Mucosa of stomach (tissue), 1 donor: Measurements from ENCODE around the gene GDPD5.

Source experiments
- H3K27me3 ChIP-seq: one replicate; pipeline ENCODE4 v1.7.0; 2013; ENCODE audit warnings: mild to moderate bottlenecking, low read length; ENCODE audit not compliant: control insufficient read depth, insufficient read depth
- H3K36me3 ChIP-seq: one replicate; pipeline ENCODE4 v1.7.0; 2013; ENCODE audit warnings: low read length; ENCODE audit not compliant: control insufficient read depth, insufficient read depth
- H3K4me1 ChIP-seq: one replicate; pipeline ENCODE4 v1.7.0; 2013; ENCODE audit warnings: mild to moderate bottlenecking, low read length; ENCODE audit not compliant: control insufficient read depth, insufficient read depth
- H3K4me3 ChIP-seq: one replicate; pipeline ENCODE4 v1.7.0; 2013; ENCODE audit warnings: low read length
- H3K9ac ChIP-seq: one replicate; pipeline ENCODE4 v1.7.0; 2013; ENCODE audit warnings: mild to moderate bottlenecking, low read length, moderate library complexity
- H3K9me3 ChIP-seq: one replicate; pipeline ENCODE4 v1.7.0; 2013; ENCODE audit warnings: mild to moderate bottlenecking, low read length, moderate library complexity; ENCODE audit not compliant: control insufficient read depth
- donor health status: Pancreatic carcinoma.

The GDPD5 gene

GRCh38 chr11:75474878-75475766 lies 50.6 kb downstream of the GDPD5 start:
- Histone ChIP-seq H3K9ac (peak overlapping the region; percentile 29), H3K9me3 (no peaks in the 10 kb centered on the region), H3K27me3 (no peaks in the 10 kb centered on the region), H3K36me3 (no peaks in the 10 kb centered on the region), H3K4me3 (no peak overlapping the region), H3K4me1 (peaks cover 18% of the 10 kb centered on the region)

GRCh38 chr11:75474240-75474639 lies 51.5 kb downstream of the GDPD5 start:
- Histone ChIP-seq H3K9me3 (no peaks in the 10 kb centered on the region), H3K4me3 (no peak overlapping the region), H3K36me3 (no peaks in the 10 kb centered on the region), H3K4me1 (peaks cover 18% of the 10 kb centered on the region), H3K27me3 (no peaks in the 10 kb centered on the region), H3K9ac (no peak overlapping the region)

GRCh38 chr11:75473684-75474083 lies 52.1 kb downstream of the GDPD5 start:
- H3K9me3 ChIP-seq: no peaks in the 10 kb centered on the region
- no peak overlapping the region for H3K4me3 ChIP-seq
- no peaks in the 10 kb centered on the region for H3K36me3 ChIP-seq
- peaks cover 18% of the 10 kb centered on the region for H3K4me1 ChIP-seq
- no peak overlapping the region for H3K9ac ChIP-seq
- H3K27me3 ChIP-seq: no peaks in the 10 kb centered on the region

- H3K27me3 ChIP-seq: no peaks in the 10 kb centered on the region
Observed at GRCh38 chr11:75472081-75472732, 53.5 kb downstream of the GDPD5 start.

GRCh38 chr11:75471176-75471973 lies 54.4 kb downstream of the GDPD5 start:
- no peaks in the 10 kb centered on the region for H3K36me3 ChIP-seq
- H3K4me1 ChIP-seq: peaks cover 18% of the 10 kb centered on the region
- H3K27me3 ChIP-seq: no peaks in the 10 kb centered on the region
- no peaks in the 10 kb centered on the region for H3K9me3 ChIP-seq
- H3K9ac ChIP-seq: no peak overlapping the region
- no peak overlapping the region for H3K4me3 ChIP-seq

More at GRCh38 chr11:75472081-75472732, 53.5 kb downstream of the GDPD5 start:
- Histone ChIP-seq H3K4me1 (peaks cover 18% of the 10 kb centered on the region), H3K36me3 (no peaks in the 10 kb centered on the region), H3K9me3 (no peaks in the 10 kb centered on the region), H3K9ac (no peak overlapping the region), H3K4me3 (no peak overlapping the region)

- H3K4me1 ChIP-seq: peaks cover 14% of the 10 kb centered on the region
- no peak overlapping the region for H3K4me3 ChIP-seq
- no peaks in the 10 kb centered on the region for H3K9me3 ChIP-seq
- H3K27me3 ChIP-seq: no peaks in the 10 kb centered on the region
- H3K36me3 ChIP-seq: no peaks in the 10 kb centered on the region
- H3K9ac ChIP-seq: no peak overlapping the region
Observed at GRCh38 chr11:75470476-75471080, 55.2 kb downstream of the GDPD5 start.

- Histone ChIP-seq H3K4me1 (peaks cover 9% of the 10 kb centered on the region), H3K36me3 (no peaks in the 10 kb centered on the region), H3K9ac (no peak overlapping the region), H3K27me3 (no peaks in the 10 kb centered on the region), H3K4me3 (no peak overlapping the region), H3K9me3 (no peaks in the 10 kb centered on the region)
Observed at GRCh38 chr11:75469785-75470405, 55.8 kb downstream of the GDPD5 start.

- no peaks in the 10 kb centered on the region for H3K9me3 ChIP-seq
- no peaks in the 10 kb centered on the region for H3K36me3 ChIP-seq
- H3K27me3 ChIP-seq: no peaks in the 10 kb centered on the region
- no peaks in the 10 kb centered on the region for H3K4me1 ChIP-seq
- H3K4me3 ChIP-seq: no peak overlapping the region
- no peak overlapping the region for H3K9ac ChIP-seq
Observed at GRCh38 chr11:75468534-75469340, 57.0 kb downstream of the GDPD5 start.

- no peak overlapping the region for H3K9ac ChIP-seq
- no peaks in the 10 kb centered on the region for H3K36me3 ChIP-seq
- no peaks in the 10 kb centered on the region for H3K27me3 ChIP-seq
- no peak overlapping the region for H3K4me3 ChIP-seq
- H3K9me3 ChIP-seq: no peaks in the 10 kb centered on the region
- no peaks in the 10 kb centered on the region for H3K4me1 ChIP-seq
Observed at GRCh38 chr11:75467881-75468280, 57.9 kb downstream of the GDPD5 start.

GRCh38 chr11:75467311-75467710 lies 58.4 kb downstream of the GDPD5 start:
- Histone ChIP-seq H3K9ac (no peak overlapping the region), H3K4me3 (no peak overlapping the region), H3K36me3 (no peaks in the 10 kb centered on the region)

More at GRCh38 chr11:75467311-75467710, 58.4 kb downstream of the GDPD5 start:
- Histone ChIP-seq H3K9me3 (no peaks in the 10 kb centered on the region), H3K4me1 (no peaks in the 10 kb centered on the region), H3K27me3 (no peaks in the 10 kb centered on the region)
